ENCODE measurements around the gene LRRC9. TPM values are rescaled to one million over a fixed set of nuclear protein-coding genes. Genes with fewer than 3 reads are reported as not detected.
A peak's percentile ranks its signal among the peaks of the same experiment; 100 is the strongest.

The LRRC9 gene
- total RNA-seq, 1 donor from 2014 or later, result 1.3 TPM

GRCh38 chr14:60067882-60068281 lies 147.9 kb downstream of the LRRC9 start:
- TF ChIP-seq CTCF (IDR thresholded peaks at IDR 0.05; ENCODE audit: partially characterized antibody, unreplicated experiment), result no peak
- H3K27ac Mint-ChIP-seq (ENCODE audit: unreplicated experiment), result no peak overlapping the region
- no peaks in the 10 kb centered on the region for H3K36me3 Mint-ChIP-seq (ENCODE audit: unreplicated experiment)
- no peaks in the 10 kb centered on the region for H3K27me3 Mint-ChIP-seq (ENCODE audit: unreplicated experiment)
- H3K9me3 Mint-ChIP-seq (ENCODE audit: unreplicated experiment), result no peaks in the 10 kb centered on the region
- DNase-seq, result no peak
- H3K4me3 Mint-ChIP-seq (ENCODE audit: unreplicated experiment), result no peak overlapping the region
- H3K4me1 Mint-ChIP-seq (ENCODE audit: low read depth, unreplicated experiment), result no peaks in the 10 kb centered on the region

GRCh38 chr14:60079723-60080122 lies 159.8 kb downstream of the LRRC9 start:
- Mint-ChIP-seq H3K4me3 (ENCODE audit: unreplicated experiment) (no peak overlapping the region), H3K27ac (ENCODE audit: unreplicated experiment) (no peak overlapping the region), H3K27me3 (ENCODE audit: unreplicated experiment) (peaks cover 1% of the 10 kb centered on the region), H3K36me3 (ENCODE audit: unreplicated experiment) (peaks cover 19% of the 10 kb centered on the region), H3K9me3 (ENCODE audit: unreplicated experiment) (peaks cover 2% of the 10 kb centered on the region), H3K4me1 (ENCODE audit: low read depth, unreplicated experiment) (peaks cover 2% of the 10 kb centered on the region)
- TF ChIP-seq CTCF (IDR thresholded peaks at IDR 0.05; ENCODE audit: partially characterized antibody, unreplicated experiment), result no peak
- DNase-seq, result no peak

- DNase-seq, result no peak
- Mint-ChIP-seq H3K4me1 (ENCODE audit: low read depth, unreplicated experiment) (peaks cover 19% of the 10 kb centered on the region), H3K27me3 (ENCODE audit: unreplicated experiment) (peaks cover 1% of the 10 kb centered on the region), H3K9me3 (ENCODE audit: unreplicated experiment) (peaks cover 2% of the 10 kb centered on the region), H3K36me3 (ENCODE audit: unreplicated experiment) (no peaks in the 10 kb centered on the region), H3K27ac (ENCODE audit: unreplicated experiment) (no peak overlapping the region), H3K4me3 (ENCODE audit: unreplicated experiment) (no peak overlapping the region)
- no peak for TF ChIP-seq CTCF (IDR thresholded peaks at IDR 0.05; ENCODE audit: partially characterized antibody, unreplicated experiment)
Observed at GRCh38 chr14:60085085-60085484, 165.1 kb downstream of the LRRC9 start.

- Mint-ChIP-seq H3K4me3 (ENCODE audit: unreplicated experiment) (no peak overlapping the region), H3K27ac (ENCODE audit: unreplicated experiment) (no peak overlapping the region), H3K36me3 (ENCODE audit: unreplicated experiment) (no peaks in the 10 kb centered on the region), H3K27me3 (ENCODE audit: unreplicated experiment) (peaks cover 1% of the 10 kb centered on the region), H3K4me1 (ENCODE audit: low read depth, unreplicated experiment) (peaks cover 22% of the 10 kb centered on the region), H3K9me3 (ENCODE audit: unreplicated experiment) (peaks cover 2% of the 10 kb centered on the region)
- TF ChIP-seq CTCF (IDR thresholded peaks at IDR 0.05; ENCODE audit: partially characterized antibody, unreplicated experiment), result no peak
- no peak for DNase-seq
Observed at GRCh38 chr14:60085693-60086092, 165.7 kb downstream of the LRRC9 start.

- peaks cover 26% of the 10 kb centered on the region for H3K4me1 Mint-ChIP-seq (ENCODE audit: low read depth, unreplicated experiment)
- DNase-seq, result peak; percentile 21
- peaks cover 9% of the 10 kb centered on the region for H3K9me3 Mint-ChIP-seq (ENCODE audit: unreplicated experiment)
- peaks cover 3% of the 10 kb centered on the region for H3K36me3 Mint-ChIP-seq (ENCODE audit: unreplicated experiment)
- H3K4me3 Mint-ChIP-seq (ENCODE audit: unreplicated experiment), result no peak overlapping the region
- peak overlapping the region; percentile 83 for H3K27ac Mint-ChIP-seq (ENCODE audit: unreplicated experiment)
- peaks cover 6% of the 10 kb centered on the region for H3K27me3 Mint-ChIP-seq (ENCODE audit: unreplicated experiment)
- no peak for TF ChIP-seq CTCF (IDR thresholded peaks at IDR 0.05; ENCODE audit: partially characterized antibody, unreplicated experiment)
Observed at GRCh38 chr14:60087668-60088067, 167.7 kb downstream of the LRRC9 start.

All from glutamatergic neuron (in vitro differentiated cells).